ENCODE data around the gene GOLGA8F.
"Not testable (repeated sequence)": the region's sequence is repeated elsewhere in the genome, so short reads cannot be mapped to it uniquely, and the experiment has no call there.

Gene GOLGA8F

GRCh38 chr15:28378364-28378763 lies at the start of gene GOLGA8F:
TSS of gene GOLGA8F (plus strand) at chr15:28378664. CDS start at chr15:28378762, 98 bp downstream.
- DNase-seq (ENCODE audit: low read depth), result not testable (repeated sequence)

- DNase-seq (ENCODE audit: low read depth), result not testable (repeated sequence)
Measured at GRCh38 chr15:28357984-28358383, 20.5 kb upstream of the GOLGA8F start, which contains the start of gene GOLGA6L24. TSS of gene GOLGA6L24 (minus strand) at chr15:28358084. CDS start at chr15:28358023, 61 bp downstream.

GRCh38 chr15:28365502-28365901 lies 13.0 kb upstream of the GOLGA8F start:
- not testable (repeated sequence) for DNase-seq (ENCODE audit: low read depth)

GRCh38 chr15:28380053-28380452 lies 1.6 kb downstream of the GOLGA8F start:
- DNase-seq (ENCODE audit: low read depth), result not testable (repeated sequence)

GRCh38 chr15:28396022-28396421 lies 17.6 kb downstream of the GOLGA8F start:
- not testable (repeated sequence) for DNase-seq (ENCODE audit: low read depth)

- not testable (repeated sequence) for DNase-seq (ENCODE audit: low read depth)
Measured at GRCh38 chr15:28402774-28403435, 24.4 kb downstream of the GOLGA8F start.

- not testable (repeated sequence) for DNase-seq (ENCODE audit: low read depth)
Measured at GRCh38 chr15:28420470-28420869, 42.0 kb downstream of the GOLGA8F start.

GRCh38 chr15:28435594-28435993 lies 57.1 kb downstream of the GOLGA8F start:
- DNase-seq (ENCODE audit: low read depth), result not testable (repeated sequence)
